SU-DHL-6 (cell line): Measurements from ENCODE around the gene EXOC4.

Experiments used
- H2AFZ ChIP-seq: fragments of 200-600 bp; sonication (generic); 2 replicates; pipeline ENCODE4 v1.6.1; 2014; ENCODE audit warnings: low read depth, mild to moderate bottlenecking, moderate library complexity, mixed read lengths, antibody characterized with exemption, low read length; ENCODE audit not compliant: severe bottlenecking
- H3F3A ChIP-seq: fragments of 200-600 bp; shearing (Covaris generic); 2 replicates; pipeline ENCODE4 v1.6.0; 2016; ENCODE audit warnings: antibody characterized with exemption, mild to moderate bottlenecking; ENCODE audit not compliant: insufficient read depth
- H3K27ac ChIP-seq: fragments of 200-600 bp; sonication (generic); 2 replicates; pipeline ENCODE4 v1.5.1; 2016; ENCODE audit warnings: low read depth, mild to moderate bottlenecking, low read length, moderate library complexity, mixed read lengths
- H3K27me3 ChIP-seq: fragments of 200-600 bp; sonication (generic), shearing (Covaris generic); 2 replicates; pipeline ENCODE4 v1.6.0; 2014; ENCODE audit warnings: mild to moderate bottlenecking, low read length
- H3K36me3 ChIP-seq: fragments of 200-600 bp; sonication (generic); 2 replicates; pipeline ENCODE4 v1.6.1; 2014; ENCODE audit warnings: mild to moderate bottlenecking, low read length, mixed read lengths
- H3K4me2 ChIP-seq: fragments of 300-600, 200-600 bp; shearing (Covaris generic), sonication (generic); 2 replicates; pipeline ENCODE4 v1.6.0; 2014; ENCODE audit warnings: low read length, low read depth, mild to moderate bottlenecking; ENCODE audit not compliant: poor library complexity, severe bottlenecking
- H3K4me3 ChIP-seq: fragments of 200-600 bp; sonication (generic); 2 replicates; pipeline ENCODE4 v1.5.1; 2014; ENCODE audit warnings: antibody characterized with exemption, low read length, mild to moderate bottlenecking, mixed read lengths; ENCODE audit not compliant: insufficient read depth, poor library complexity, severe bottlenecking
- H3K79me2 ChIP-seq: fragments of 200-600 bp; sonication (generic); 2 replicates; pipeline ENCODE4 v1.6.1; 2014; ENCODE audit warnings: mild to moderate bottlenecking, low read length, moderate library complexity; ENCODE audit not compliant: insufficient read depth
- H3K9ac ChIP-seq: fragments of 200-600 bp; sonication (generic); 2 replicates; pipeline ENCODE4 v1.7.0; 2014; ENCODE audit warnings: mild to moderate bottlenecking, low read length
- H3K9me2 ChIP-seq: fragments of 200-600 bp; sonication (generic); replicated peaks from 2 replicates; pipeline ENCODE4 v1.6.1; 2014; ENCODE audit warnings: low read length; ENCODE audit not compliant: insufficient read depth
- H3K9me3 ChIP-seq: fragments of 200-600 bp; sonication (generic); 2 replicates; pipeline ENCODE4 v1.6.1; 2014; ENCODE audit warnings: low read length, mixed read lengths; ENCODE audit not compliant: insufficient read depth
- H4K20me1 ChIP-seq: fragments of 200-600 bp; sonication (generic); 2 replicates; pipeline ENCODE4 v1.6.1; 2014; ENCODE audit warnings: low read depth, mild to moderate bottlenecking, antibody characterized with exemption, low read length, moderate library complexity, mixed read lengths
- EZH2phosphoT487 ChIP-seq: fragments of 200-600 bp; sonication (generic), shearing (Covaris generic); conservative IDR thresholded peaks from 2 replicates; pipeline ENCODE4 v1.6.1; 2018; ENCODE audit warnings: mild to moderate bottlenecking, antibody characterized with exemption, low read length, moderate library complexity, mixed read lengths
- TF ChIP-seq, protein P1 (sequence below): fragments of 200-600 bp; sonication (generic); IDR thresholded peaks from one replicate; pipeline ENCODE4 v1.5.1; 2017; ENCODE audit warnings: antibody characterized with exemption, mild to moderate bottlenecking, low read length, moderate library complexity; ENCODE audit not compliant: insufficient read depth, poor library complexity, severe bottlenecking

Gene EXOC4

DNA sequence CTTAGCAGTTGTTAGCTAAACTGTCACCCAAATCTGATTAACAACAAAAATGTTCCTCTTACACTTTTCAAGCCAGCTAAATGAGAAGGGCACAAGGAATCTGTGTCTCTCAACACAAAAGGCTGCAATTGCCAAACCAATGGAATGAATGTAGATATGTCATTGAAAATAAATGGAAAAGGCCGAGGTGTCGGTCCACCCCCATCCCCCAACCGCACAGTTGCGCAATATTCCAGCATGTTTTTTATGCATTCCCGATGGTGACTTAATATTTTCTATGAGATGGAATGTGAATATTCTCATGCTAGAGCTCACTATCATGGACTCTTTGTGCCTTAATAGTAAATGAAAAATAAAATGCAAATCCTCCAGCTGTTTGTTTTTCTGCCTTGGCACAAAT lies 692.6 kb downstream of the EXOC4 start:
- no peak for TF ChIP-seq EZH2phosphoT487
- TF ChIP-seq, protein P1, sequence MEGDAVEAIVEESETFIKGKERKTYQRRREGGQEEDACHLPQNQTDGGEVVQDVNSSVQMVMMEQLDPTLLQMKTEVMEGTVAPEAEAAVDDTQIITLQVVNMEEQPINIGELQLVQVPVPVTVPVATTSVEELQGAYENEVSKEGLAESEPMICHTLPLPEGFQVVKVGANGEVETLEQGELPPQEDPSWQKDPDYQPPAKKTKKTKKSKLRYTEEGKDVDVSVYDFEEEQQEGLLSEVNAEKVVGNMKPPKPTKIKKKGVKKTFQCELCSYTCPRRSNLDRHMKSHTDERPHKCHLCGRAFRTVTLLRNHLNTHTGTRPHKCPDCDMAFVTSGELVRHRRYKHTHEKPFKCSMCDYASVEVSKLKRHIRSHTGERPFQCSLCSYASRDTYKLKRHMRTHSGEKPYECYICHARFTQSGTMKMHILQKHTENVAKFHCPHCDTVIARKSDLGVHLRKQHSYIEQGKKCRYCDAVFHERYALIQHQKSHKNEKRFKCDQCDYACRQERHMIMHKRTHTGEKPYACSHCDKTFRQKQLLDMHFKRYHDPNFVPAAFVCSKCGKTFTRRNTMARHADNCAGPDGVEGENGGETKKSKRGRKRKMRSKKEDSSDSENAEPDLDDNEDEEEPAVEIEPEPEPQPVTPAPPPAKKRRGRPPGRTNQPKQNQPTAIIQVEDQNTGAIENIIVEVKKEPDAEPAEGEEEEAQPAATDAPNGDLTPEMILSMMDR: no peak
- Histone ChIP-seq H3K27ac (no peak overlapping the region), H3K36me3 (no peaks in the 10 kb centered on the region), H3K79me2 (no peaks in the 10 kb centered on the region), H3K9me3 (no peaks in the 10 kb centered on the region), H3F3A (no peaks in the 10 kb centered on the region), H3K27me3 (no peaks in the 10 kb centered on the region), H3K9me2 (no peaks in the 10 kb centered on the region), H3K4me3 (no peak overlapping the region), H3K4me2 (no peak overlapping the region), H3K9ac (no peak overlapping the region), H4K20me1 (no peaks in the 10 kb centered on the region), H2AFZ (no peak overlapping the region)

DNA sequence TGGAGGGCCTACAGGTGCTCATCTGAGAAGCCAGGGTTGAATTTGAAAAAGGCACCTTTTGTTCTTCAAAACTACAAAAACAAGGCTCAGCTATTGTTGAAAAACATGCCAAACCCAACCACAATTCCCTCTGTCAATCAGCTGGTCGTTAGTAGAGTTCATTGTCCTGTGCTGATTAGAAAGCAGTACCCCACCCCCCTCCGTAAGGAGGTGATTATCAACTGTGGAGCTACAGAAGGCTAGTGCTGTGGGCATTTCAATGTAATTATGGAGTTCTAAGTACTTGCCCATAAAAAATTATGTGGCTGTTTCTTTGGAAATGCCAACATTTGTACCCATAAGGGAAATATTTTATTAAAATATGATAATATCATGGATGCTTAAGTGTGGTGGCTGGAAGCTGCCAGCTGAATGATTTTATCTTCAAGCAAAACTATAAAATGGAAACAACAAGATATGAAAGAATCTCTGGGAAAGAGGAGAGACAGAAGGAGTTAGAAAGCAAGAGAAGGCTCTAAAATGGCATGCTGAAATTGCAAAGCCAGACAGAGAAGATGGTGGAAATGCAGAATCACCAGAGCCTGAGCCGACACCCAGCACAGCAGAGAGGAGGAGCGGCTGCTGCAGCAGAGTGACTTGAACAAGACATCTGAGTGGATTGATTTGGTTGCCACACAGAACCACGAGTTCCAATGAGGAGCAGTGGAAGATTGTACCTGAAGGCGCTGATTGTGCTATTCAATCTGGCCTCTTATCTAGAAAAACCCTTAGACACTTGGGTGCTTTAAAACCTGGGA lies 694.8 kb downstream of the EXOC4 start:
- Histone ChIP-seq H3K9ac (no peak overlapping the region), H3F3A (no peaks in the 10 kb centered on the region), H3K4me3 (no peak overlapping the region), H3K27ac (no peak overlapping the region), H3K9me2 (no peaks in the 10 kb centered on the region), H3K4me2 (no peak overlapping the region), H3K9me3 (no peaks in the 10 kb centered on the region), H3K79me2 (no peaks in the 10 kb centered on the region), H2AFZ (no peak overlapping the region), H4K20me1 (no peaks in the 10 kb centered on the region), H3K27me3 (no peaks in the 10 kb centered on the region), H3K36me3 (no peaks in the 10 kb centered on the region)
- TF ChIP-seq, protein P1: no peak
- TF ChIP-seq EZH2phosphoT487: no peak

DNA sequence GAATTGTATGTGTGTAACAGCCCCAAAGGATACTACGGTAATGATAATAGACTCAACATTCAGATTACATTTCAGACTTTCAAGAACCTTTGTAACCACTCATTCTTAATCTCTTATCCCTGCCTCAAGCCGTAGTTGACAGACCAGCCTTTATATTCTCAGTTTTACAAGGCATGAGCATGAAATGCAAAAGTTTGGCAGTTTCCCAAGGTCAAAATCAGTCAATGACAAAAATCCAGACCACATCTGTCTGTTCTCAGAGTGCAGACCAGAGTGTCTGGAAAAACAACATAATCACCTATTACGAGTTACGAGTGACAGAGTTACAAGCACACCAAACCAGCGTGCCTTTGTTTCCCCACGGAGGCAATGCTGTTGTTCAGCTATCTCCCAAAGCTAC lies 695.7 kb downstream of the EXOC4 start:
- Histone ChIP-seq H3K36me3 (no peaks in the 10 kb centered on the region), H4K20me1 (no peaks in the 10 kb centered on the region), H3K79me2 (no peaks in the 10 kb centered on the region), H3K27ac (no peak overlapping the region), H3K4me3 (no peak overlapping the region), H3K4me2 (no peak overlapping the region), H3K9ac (no peak overlapping the region), H2AFZ (no peak overlapping the region), H3K27me3 (no peaks in the 10 kb centered on the region), H3K9me3 (no peaks in the 10 kb centered on the region), H3K9me2 (no peaks in the 10 kb centered on the region), H3F3A (no peaks in the 10 kb centered on the region)
- TF ChIP-seq EZH2phosphoT487: no peak
- TF ChIP-seq, protein P1: no peak
